EL (cell line): ENCODE results near the gene PEX14.
"Not testable (repeated sequence)": the region's sequence is repeated elsewhere in the genome, so short reads cannot be mapped to it uniquely, and the experiment has no call there.

ENCODE experiments used
- DNase-seq: peaks from one replicate; pipeline ENCODE4 v3.0.0-alpha.2; 2016

PEX14 gene

GRCh38 chr1:10495952-10496351 is 21.2 kb downstream of the PEX14 start:
- DNase-seq: no peak

- DNase-seq: no peak
Observed at GRCh38 chr1:10497109-10497508, 22.4 kb downstream of the PEX14 start.

GRCh38 chr1:10498231-10498630 is 23.5 kb downstream of the PEX14 start:
- no peak for DNase-seq

GRCh38 chr1:10502206-10502605 is 27.5 kb downstream of the PEX14 start:
- DNase-seq: no peak

- no peak for DNase-seq
Observed at GRCh38 chr1:10504249-10504648, 29.5 kb downstream of the PEX14 start.

- not testable (repeated sequence) for DNase-seq
Observed at GRCh38 chr1:10506046-10506676, 31.4 kb downstream of the PEX14 start.

- no peak for DNase-seq
Observed at GRCh38 chr1:10506677-10507047, 31.9 kb downstream of the PEX14 start.

GRCh38 chr1:10507111-10507879 is 32.5 kb downstream of the PEX14 start:
- peak; percentile 78 for DNase-seq

GRCh38 chr1:10508511-10508951 is 33.8 kb downstream of the PEX14 start:
- DNase-seq: peak; percentile 63

- DNase-seq: no peak
Observed at GRCh38 chr1:10509809-10510509, 35.2 kb downstream of the PEX14 start.

- peak; percentile 94 for DNase-seq
Observed at GRCh38 chr1:10510520-10511493, 36.1 kb downstream of the PEX14 start.

- DNase-seq: no peak
Observed at GRCh38 chr1:10511494-10511885, 36.7 kb downstream of the PEX14 start.

- no peak for DNase-seq
Observed at GRCh38 chr1:10513199-10513598, 38.4 kb downstream of the PEX14 start.

GRCh38 chr1:10514490-10515235 is 39.9 kb downstream of the PEX14 start:
- peak; percentile 54 for DNase-seq

GRCh38 chr1:10515301-10515975 is 40.7 kb downstream of the PEX14 start:
- no peak for DNase-seq

- DNase-seq: no peak
Observed at GRCh38 chr1:10515976-10516750, 41.4 kb downstream of the PEX14 start.

- no peak for DNase-seq
Observed at GRCh38 chr1:10516925-10517676, 42.4 kb downstream of the PEX14 start.

- no peak for DNase-seq
Observed at GRCh38 chr1:10517677-10517982, 42.9 kb downstream of the PEX14 start.

GRCh38 chr1:10519016-10519417 is 44.3 kb downstream of the PEX14 start:
- DNase-seq: no peak

GRCh38 chr1:10520497-10520896 is 45.7 kb downstream of the PEX14 start:
- no peak for DNase-seq
